ENCODE data around the gene F2. TPM values are rescaled to one million over a fixed set of nuclear protein-coding genes. Genes with fewer than 3 reads are reported as not detected.
A peak's percentile ranks its signal among the peaks of the same experiment; 100 is the strongest.

The F2 gene
- total and polyA plus RNA-seq, 2 of the 13 experiments (the other 11 are each of a cell fraction or from before 2014, with no cell fraction given) = 330 to 801 TPM

GRCh38 chr11:46675288-46675851 lies 43.6 kb upstream of the F2 start (continued):
- TF ChIP-seq ZNF513 (CRISPR knock-in tag; conservative IDR thresholded peaks at IDR 0.05) (no peak), MEIS1 (CRISPR knock-in tag; IDR thresholded peaks at IDR 0.05; ENCODE audit: borderline replicate concordance) (no peak), ZNF10 (CRISPR knock-in tag; IDR thresholded peaks at IDR 0.05; ENCODE audit: borderline replicate concordance, low read depth) (no peak), EEA1 (CRISPR knock-in tag; IDR thresholded peaks at IDR 0.05; ENCODE audit: borderline replicate concordance) (no peak), FOSL2 (CRISPR knock-in tag; IDR thresholded peaks at IDR 0.05) (peak; percentile 46; the same call in 1 of the 2 replicates), ZFX (CRISPR knock-in tag; IDR thresholded peaks at IDR 0.05; ENCODE audit: low read depth) (no peak; the same call in 1 of the 2 replicates), ZBTB40 (IDR thresholded peaks at IDR 0.05) (no peak), ZBTB40 (CRISPR knock-in tag; IDR thresholded peaks at IDR 0.05) (no peak), ZNF598 (CRISPR knock-in tag; IDR thresholded peaks at IDR 0.05; ENCODE audit: borderline replicate concordance) (0 out of 2 replicates have a peak, but pooled peaks have one; percentile 53), ZNF816 (CRISPR knock-in tag; IDR thresholded peaks at IDR 0.05; ENCODE audit: borderline replicate concordance) (no peak), MXD3 (CRISPR knock-in tag; IDR thresholded peaks at IDR 0.05) (no peak), ZNF713 (CRISPR knock-in tag; IDR thresholded peaks at IDR 0.05) (no peak), TRIM22 (IDR thresholded peaks at IDR 0.05) (no peak), FOXO1 (CRISPR knock-in tag; IDR thresholded peaks at IDR 0.05) (no peak), SIX4 (CRISPR knock-in tag; IDR thresholded peaks at IDR 0.05) (no peak), NR3C1 (CRISPR knock-in tag; IDR thresholded peaks at IDR 0.05) (no peak), PLSCR1 (CRISPR knock-in tag; IDR thresholded peaks at IDR 0.05; ENCODE audit: borderline replicate concordance) (no peak)
